IPS-18a (cell line): ENCODE results near the gene DUSP21.
"Not testable (repeated sequence)": the region's sequence is repeated elsewhere in the genome, so short reads cannot be mapped to it uniquely, and the experiment has no call there.

Source experiments
- H3K27ac ChIP-seq: one replicate; pipeline ENCODE4 v1.5.1; 2013; ENCODE audit warnings: low read length
- H3K27me3 ChIP-seq: one replicate; pipeline ENCODE4 v1.6.1; 2013; ENCODE audit warnings: mild to moderate bottlenecking, low read length; ENCODE audit not compliant: control insufficient read depth, insufficient read depth
- H3K36me3 ChIP-seq: one replicate; pipeline ENCODE4 v1.6.1; 2013; ENCODE audit warnings: low read depth, low read length; ENCODE audit not compliant: control insufficient read depth
- H3K4me1 ChIP-seq: one replicate; pipeline ENCODE4 v1.6.1; 2013; ENCODE audit warnings: low read depth, low read length; ENCODE audit not compliant: control insufficient read depth
- H3K4me3 ChIP-seq: one replicate; pipeline ENCODE4 v1.5.1; 2013; ENCODE audit warnings: low read length
- H3K9ac ChIP-seq: one replicate; pipeline ENCODE4 v1.6.1; 2013; ENCODE audit warnings: mild to moderate bottlenecking, low read length, moderate library complexity
- H3K9me3 ChIP-seq: one replicate; pipeline ENCODE4 v1.6.1; 2013; ENCODE audit warnings: low read depth, low read length; ENCODE audit not compliant: control insufficient read depth

Gene DUSP21

GRCh38 chrX:44881549-44881948, 37.7 kb downstream of the DUSP21 start:
- H3K4me3 ChIP-seq, result no peak overlapping the region

GRCh38 chrX:44882635-44883034, 38.8 kb downstream of the DUSP21 start:
- no peaks in the 10 kb centered on the region for H3K4me1 ChIP-seq
- H3K9me3 ChIP-seq, result peaks cover 12% of the 10 kb centered on the region
- H3K27me3 ChIP-seq, result no peaks in the 10 kb centered on the region
- no peak overlapping the region for H3K27ac ChIP-seq
- H3K9ac ChIP-seq, result no peak overlapping the region
- H3K4me3 ChIP-seq, result no peak overlapping the region
- H3K36me3 ChIP-seq, result no peaks in the 10 kb centered on the region

More at GRCh38 chrX:44881549-44881948, 37.7 kb downstream of the DUSP21 start:
- no peaks in the 10 kb centered on the region for H3K36me3 ChIP-seq
- H3K4me1 ChIP-seq, result no peaks in the 10 kb centered on the region
- H3K27ac ChIP-seq, result no peak overlapping the region
- no peak overlapping the region for H3K9ac ChIP-seq
- no peaks in the 10 kb centered on the region for H3K27me3 ChIP-seq
- H3K9me3 ChIP-seq, result peaks cover 12% of the 10 kb centered on the region

- H3K9me3 ChIP-seq, result peaks cover 10% of the 10 kb centered on the region
- H3K4me3 ChIP-seq, result no peak overlapping the region
- H3K9ac ChIP-seq, result no peak overlapping the region
- no peaks in the 10 kb centered on the region for H3K27me3 ChIP-seq
- no peak overlapping the region for H3K27ac ChIP-seq
- no peaks in the 10 kb centered on the region for H3K4me1 ChIP-seq
- no peaks in the 10 kb centered on the region for H3K36me3 ChIP-seq
These were observed 41.1 kb downstream of the DUSP21 start for GRCh38 chrX:44884944-44885343.

GRCh38 chrX:44889824-44890223, 46.0 kb downstream of the DUSP21 start:
- H3K9me3 ChIP-seq, result peaks cover 7% of the 10 kb centered on the region
- H3K4me1 ChIP-seq, result no peaks in the 10 kb centered on the region
- no peaks in the 10 kb centered on the region for H3K27me3 ChIP-seq
- no peak overlapping the region for H3K27ac ChIP-seq
- no peaks in the 10 kb centered on the region for H3K36me3 ChIP-seq
- H3K4me3 ChIP-seq, result no peak overlapping the region
- H3K9ac ChIP-seq, result no peak overlapping the region

- H3K9me3 ChIP-seq, result peaks cover 7% of the 10 kb centered on the region
- no peaks in the 10 kb centered on the region for H3K36me3 ChIP-seq
- no peak overlapping the region for H3K9ac ChIP-seq
- H3K27ac ChIP-seq, result no peak overlapping the region
- no peaks in the 10 kb centered on the region for H3K4me1 ChIP-seq
- H3K4me3 ChIP-seq, result no peak overlapping the region
- H3K27me3 ChIP-seq, result no peaks in the 10 kb centered on the region
These were observed 46.4 kb downstream of the DUSP21 start for GRCh38 chrX:44890247-44890646.

GRCh38 chrX:44890687-44891086, 46.9 kb downstream of the DUSP21 start:
- H3K4me3 ChIP-seq, H3K9ac ChIP-seq, H3K9me3 ChIP-seq, H3K4me1 ChIP-seq, H3K27ac ChIP-seq, H3K27me3 ChIP-seq, H3K36me3 ChIP-seq: not testable (repeated sequence)

GRCh38 chrX:44891642-44892041, 47.8 kb downstream of the DUSP21 start:
- Histone ChIP-seq H3K4me3 (no peak overlapping the region), H3K9me3 (peaks cover 9% of the 10 kb centered on the region), H3K9ac (no peak overlapping the region), H3K4me1 (no peaks in the 10 kb centered on the region), H3K36me3 (no peaks in the 10 kb centered on the region), H3K27ac (no peak overlapping the region), H3K27me3 (no peaks in the 10 kb centered on the region)
